ENCODE results near the gene ATE1. TPM values are rescaled to one million over a fixed set of nuclear protein-coding genes. Genes with fewer than 3 reads are reported as not detected.

The ATE1 gene
- total and polyA plus RNA-seq, 4 donors, result 4.2 to 47.8 (median 13.2) TPM

- Histone ChIP-seq H3K4me1 (ENCODE audit: control insufficient read depth in 5 of 5, insufficient read depth in 5 of 5, low read length in 5 of 5) (no peaks in the 10 kb centered on the region), H3K9me3 (ENCODE audit: control insufficient read depth in 4 of 4, insufficient read depth in 3 of 4, low read length in 3 of 4) (no peaks in the 10 kb centered on the region), H3K27me3 (ENCODE audit: control insufficient read depth in 3 of 3, insufficient read depth in 3 of 3, low read length in 2 of 3) (no peaks in the 10 kb centered on the region), H3K36me3 (ENCODE audit: control insufficient read depth in 4 of 4, insufficient read depth in 4 of 4, low read length in 4 of 4) (peaks cover 13 to 29% (median 18%) of the 10 kb centered on the region in 4 donors), H3K27ac (ENCODE audit: low read depth in 1 of 2, low read length in 1 of 2) (no peak overlapping the region), H3K4me3 (no peak overlapping the region), H3K9ac (ENCODE audit: insufficient read depth in 1 of 2, low read length in 2 of 2) (no peak overlapping the region)
- no peak for TF ChIP-seq CTCF (IDR thresholded peaks at IDR 0.05; ENCODE audit: control extremely low read depth, extremely low read depth)
- ATAC-seq (ENCODE audit: insufficient read depth, low FRiP score) (no peak), DNase-seq (no peak)
- WGBS, 2 donors, result 90% methylated on average over 2 of the region's 2 CpGs
Measured at GRCh38 chr10:121961456-121961855, 33.6 kb upstream of the ATE1 start.

DNA sequence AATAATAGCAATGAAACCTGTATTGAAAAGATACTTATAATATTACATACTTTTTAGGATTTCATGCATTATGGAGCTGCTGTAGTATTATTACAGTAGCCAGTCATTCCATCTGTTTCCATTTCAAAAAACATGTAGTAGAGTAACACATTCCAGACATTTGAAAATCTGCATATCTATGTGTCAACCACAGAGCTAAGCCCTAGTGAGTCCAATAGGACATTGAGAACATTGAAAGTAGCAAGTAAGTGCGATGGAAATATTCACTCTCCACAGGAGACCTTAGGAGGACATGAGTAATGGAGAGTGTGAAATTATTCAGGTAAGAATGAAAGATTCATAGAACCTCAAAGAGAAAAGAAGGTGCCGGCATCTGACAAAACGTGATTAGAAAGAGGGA lies 31.8 kb upstream of the ATE1 start:
- TF ChIP-seq CTCF (IDR thresholded peaks at IDR 0.05; ENCODE audit: control extremely low read depth, extremely low read depth), result no peak
- H3K27me3 ChIP-seq (ENCODE audit: control insufficient read depth in 3 of 3, insufficient read depth in 3 of 3, low read length in 2 of 3), result no peaks in the 10 kb centered on the region
- ATAC-seq (ENCODE audit: insufficient read depth, low FRiP score) (no peak), DNase-seq (no peak)
- no peak overlapping the region for H3K9ac ChIP-seq (ENCODE audit: insufficient read depth in 1 of 2, low read length in 2 of 2)
- H3K4me1 ChIP-seq (ENCODE audit: control insufficient read depth in 5 of 5, insufficient read depth in 5 of 5, low read length in 5 of 5), result no peaks in the 10 kb centered on the region
- no peak overlapping the region for H3K27ac ChIP-seq (ENCODE audit: low read depth in 1 of 2, low read length in 1 of 2)
- no peak overlapping the region for H3K4me3 ChIP-seq
- H3K36me3 ChIP-seq (ENCODE audit: control insufficient read depth in 4 of 4, insufficient read depth in 4 of 4, low read length in 4 of 4), result peaks cover 11 to 16% (median 13%) of the 10 kb centered on the region in 4 donors
- no peaks in the 10 kb centered on the region for H3K9me3 ChIP-seq (ENCODE audit: control insufficient read depth in 4 of 4, insufficient read depth in 3 of 4, low read length in 3 of 4)
- WGBS, 2 donors, result 91 to 95% methylated on average over 3 of the region's 3 CpGs

GRCh38 chr10:121956111-121957061 lies 28.6 kb upstream of the ATE1 start:
- H3K27ac ChIP-seq (ENCODE audit: low read depth in 1 of 2, low read length in 1 of 2), result no peak overlapping the region
- H3K36me3 ChIP-seq (ENCODE audit: control insufficient read depth in 4 of 4, insufficient read depth in 4 of 4, low read length in 4 of 4), result peaks cover 8 to 14% (median 9%) of the 10 kb centered on the region in 4 donors
- H3K4me3 ChIP-seq, result no peak overlapping the region
- H3K9ac ChIP-seq (ENCODE audit: insufficient read depth in 1 of 2, low read length in 2 of 2), result no peak overlapping the region
- 90 to 94% methylated on average over 7 of the region's 7 CpGs for WGBS, 2 donors
- no peaks in the 10 kb centered on the region for H3K4me1 ChIP-seq (ENCODE audit: control insufficient read depth in 5 of 5, insufficient read depth in 5 of 5, low read length in 5 of 5)
- H3K9me3 ChIP-seq (ENCODE audit: control insufficient read depth in 4 of 4, insufficient read depth in 3 of 4, low read length in 3 of 4), result no peaks in the 10 kb centered on the region
- TF ChIP-seq CTCF (IDR thresholded peaks at IDR 0.05; ENCODE audit: control extremely low read depth, extremely low read depth), result no peak
- DNase-seq (no peak), ATAC-seq (ENCODE audit: insufficient read depth, low FRiP score) (no peak)
- H3K27me3 ChIP-seq (ENCODE audit: control insufficient read depth in 3 of 3, insufficient read depth in 3 of 3, low read length in 2 of 3), result no peaks in the 10 kb centered on the region
